Fibroblast of lung (primary cell): ENCODE data around the gene MACROD2. TPM values are rescaled to one million over a fixed set of nuclear protein-coding genes. Genes with fewer than 3 reads are reported as not detected.

Experiments used
- DNase-seq, 2 donors: peaks; one replicate each; pipeline versions ENCODE4 v3.0.0 to v3.0.0-alpha.2; 2010; ENCODE audit warnings: low read depth in 2 of 2
- H2AFZ ChIP-seq: 2 replicates; pipeline ENCODE4 v1.5.1; 2012; ENCODE audit warnings: low read length, control low read depth, inconsistent platforms
- H3K27ac ChIP-seq: 2 replicates; pipeline ENCODE4 v1.5.1; 2011; ENCODE audit warnings: low read length, control low read depth; ENCODE audit not compliant: insufficient read depth
- H3K27me3 ChIP-seq: 2 replicates; pipeline ENCODE4 v1.5.1; 2011; ENCODE audit warnings: mild to moderate bottlenecking, low read length; ENCODE audit not compliant: control insufficient read depth, insufficient read depth
- H3K36me3 ChIP-seq: 2 replicates; pipeline ENCODE4 v1.5.1; 2011; ENCODE audit warnings: low read length; ENCODE audit not compliant: control insufficient read depth, insufficient read depth
- H3K4me1 ChIP-seq: 2 replicates; pipeline ENCODE4 v1.5.1; 2011; ENCODE audit warnings: low read length; ENCODE audit not compliant: control insufficient read depth, insufficient read depth; ENCODE audit errors: extremely low read depth
- H3K4me2 ChIP-seq: 2 replicates; pipeline ENCODE4 v1.5.1; 2011; ENCODE audit warnings: low read length, control low read depth; ENCODE audit not compliant: insufficient read depth; ENCODE audit errors: extremely low read depth
- H3K4me3 ChIP-seq, 4 experiments: fragments of 200-600 bp in 1 of 4; sonication (generic) in 1 of 4; replicated peaks in 1 of 4; 2 replicates each; pipeline ENCODE4 v1.5.1; 2011 to 2016; ENCODE audit warnings: low read length in 4 of 4, low read depth in 3 of 4, mild to moderate bottlenecking in 3 of 4, control low read depth in 2 of 4, inconsistent platforms in 1 of 4, mixed read lengths in 1 of 4; ENCODE audit not compliant: insufficient read depth in 1 of 4; ENCODE audit errors: control extremely low read depth in 1 of 4
- H3K79me2 ChIP-seq: 2 replicates; pipeline ENCODE4 v1.5.1; 2012; ENCODE audit warnings: mild to moderate bottlenecking, low read length, inconsistent platforms; ENCODE audit not compliant: control insufficient read depth, insufficient read depth
- H3K9ac ChIP-seq: 2 replicates; pipeline ENCODE4 v1.5.1; 2011; ENCODE audit warnings: mild to moderate bottlenecking, low read length, control low read depth; ENCODE audit not compliant: insufficient read depth
- H3K9me3 ChIP-seq: 2 replicates; pipeline ENCODE4 v1.5.1; 2012; ENCODE audit warnings: low read depth, low read length; ENCODE audit not compliant: control insufficient read depth, insufficient read depth
- H4K20me1 ChIP-seq: 2 replicates; pipeline ENCODE4 v1.5.1; 2011; ENCODE audit warnings: low read length; ENCODE audit not compliant: control insufficient read depth, insufficient read depth; ENCODE audit errors: extremely low read depth
- CTCF ChIP-seq, 2 donors: IDR thresholded peaks in 1 of 2; conservative IDR thresholded peaks in 1 of 2; 1 replicate in 1 of 2; 2 replicates in 1 of 2; pipeline ENCODE4 v1.5.1; 2011 to 2012; ENCODE audit warnings: low read length in 2 of 2, control low read depth in 1 of 2, inconsistent platforms in 1 of 2, low read depth in 1 of 2, mild to moderate bottlenecking in 1 of 2
- EZH2 ChIP-seq: IDR thresholded peaks from 2 replicates; pipeline ENCODE4 v1.5.1; 2012; ENCODE audit warnings: low read length, control low read depth, mild to moderate bottlenecking; ENCODE audit errors: missing control alignments
- polyA plus RNA-seq, 2 donors: library from polyadenylated mRNA; depleted of rRNA in 1 of 2; stranded (reverse) in 1 of 2; unstranded in 1 of 2; fragments of >200 nt; gene quantifications; 2 replicates each; pipeline ENCODE4 v1.2.1, GENCODE V29; 2011 to 2012; ENCODE audit warnings: missing spikeins in 1 of 2
- total RNA-seq: library from RNA; depleted of rRNA; stranded (reverse); fragments of >200 nt; gene quantifications from 2 replicates; pipeline ENCODE4 v1.2.1, GENCODE V29; 2014

MACROD2 gene
- total and polyA plus RNA-seq, 2 donors (not counting 1 experiment from before 2014, with no cell fraction given), result 0.54 to 1.7 TPM

GRCh38 chr20:15547119-15547518 lies 1551.8 kb downstream of the MACROD2 start:
- Histone ChIP-seq H4K20me1 (no peaks in the 10 kb centered on the region), H3K4me1 (no peaks in the 10 kb centered on the region), H3K27ac (no peak overlapping the region), H3K4me2 (no peak overlapping the region), H3K36me3 (no peaks in the 10 kb centered on the region), H2AFZ (no peak overlapping the region), H3K27me3 (no peaks in the 10 kb centered on the region), H3K79me2 (no peaks in the 10 kb centered on the region), H3K4me3 (no peak overlapping the region), H3K9ac (no peak overlapping the region), H3K9me3 (no peaks in the 10 kb centered on the region)
- TF ChIP-seq CTCF (conservative IDR thresholded peaks at IDR 0.05 in 1 of 2, IDR thresholded peaks at IDR 0.05 in 1 of 2; ENCODE audit: low read depth in 1 of 2, low read length in 2 of 2), result no peak
- TF ChIP-seq EZH2, result no peak
- no peak for DNase-seq

GRCh38 chr20:15550116-15550870 lies 1555.0 kb downstream of the MACROD2 start:
- no peak overlapping the region for H2AFZ ChIP-seq

GRCh38 chr20:15555913-15556312 lies 1560.6 kb downstream of the MACROD2 start:
- no peak overlapping the region for H3K9ac ChIP-seq
- H3K79me2 ChIP-seq, result no peaks in the 10 kb centered on the region
- no peak overlapping the region for H3K27ac ChIP-seq
- no peak for TF ChIP-seq EZH2
- no peak for TF ChIP-seq CTCF (conservative IDR thresholded peaks at IDR 0.05 in 1 of 2, IDR thresholded peaks at IDR 0.05 in 1 of 2; ENCODE audit: low read depth in 1 of 2, low read length in 2 of 2)
- no peaks in the 10 kb centered on the region for H3K9me3 ChIP-seq
- no peak overlapping the region for H3K4me3 ChIP-seq
- no peaks in the 10 kb centered on the region for H3K4me1 ChIP-seq
- no peak for DNase-seq
- H4K20me1 ChIP-seq, result no peaks in the 10 kb centered on the region
- H3K4me2 ChIP-seq, result no peak overlapping the region
- no peaks in the 10 kb centered on the region for H3K36me3 ChIP-seq
- no peak overlapping the region for H2AFZ ChIP-seq
- no peaks in the 10 kb centered on the region for H3K27me3 ChIP-seq

More at GRCh38 chr20:15550116-15550870, 1555.0 kb downstream of the MACROD2 start:
- Histone ChIP-seq H3K9ac (no peak overlapping the region), H3K4me3 (no peak overlapping the region), H3K9me3 (no peaks in the 10 kb centered on the region), H3K4me1 (no peaks in the 10 kb centered on the region), H3K36me3 (no peaks in the 10 kb centered on the region), H3K4me2 (no peak overlapping the region), H3K27ac (no peak overlapping the region), H3K79me2 (no peaks in the 10 kb centered on the region), H3K27me3 (no peaks in the 10 kb centered on the region), H4K20me1 (no peaks in the 10 kb centered on the region)
- no peak for TF ChIP-seq EZH2
- no peak for TF ChIP-seq CTCF (conservative IDR thresholded peaks at IDR 0.05 in 1 of 2, IDR thresholded peaks at IDR 0.05 in 1 of 2; ENCODE audit: low read depth in 1 of 2, low read length in 2 of 2)
- no peak for DNase-seq
